GM19372 (cell line): ENCODE measurements around the gene IPO4.
"Not testable (repeated sequence)": the region's sequence is repeated elsewhere in the genome, so short reads cannot be mapped to it uniquely, and the experiment has no call there.

Source experiments
- ATAC-seq: cut with Tn5 transposase; IDR thresholded peaks from one replicate; pipeline ENCODE4 v1.9.1; 2021; ENCODE audit warnings: mild to moderate bottlenecking, low read depth, moderate library complexity; ENCODE audit not compliant: unreplicated experiment

IPO4 gene

DNA sequence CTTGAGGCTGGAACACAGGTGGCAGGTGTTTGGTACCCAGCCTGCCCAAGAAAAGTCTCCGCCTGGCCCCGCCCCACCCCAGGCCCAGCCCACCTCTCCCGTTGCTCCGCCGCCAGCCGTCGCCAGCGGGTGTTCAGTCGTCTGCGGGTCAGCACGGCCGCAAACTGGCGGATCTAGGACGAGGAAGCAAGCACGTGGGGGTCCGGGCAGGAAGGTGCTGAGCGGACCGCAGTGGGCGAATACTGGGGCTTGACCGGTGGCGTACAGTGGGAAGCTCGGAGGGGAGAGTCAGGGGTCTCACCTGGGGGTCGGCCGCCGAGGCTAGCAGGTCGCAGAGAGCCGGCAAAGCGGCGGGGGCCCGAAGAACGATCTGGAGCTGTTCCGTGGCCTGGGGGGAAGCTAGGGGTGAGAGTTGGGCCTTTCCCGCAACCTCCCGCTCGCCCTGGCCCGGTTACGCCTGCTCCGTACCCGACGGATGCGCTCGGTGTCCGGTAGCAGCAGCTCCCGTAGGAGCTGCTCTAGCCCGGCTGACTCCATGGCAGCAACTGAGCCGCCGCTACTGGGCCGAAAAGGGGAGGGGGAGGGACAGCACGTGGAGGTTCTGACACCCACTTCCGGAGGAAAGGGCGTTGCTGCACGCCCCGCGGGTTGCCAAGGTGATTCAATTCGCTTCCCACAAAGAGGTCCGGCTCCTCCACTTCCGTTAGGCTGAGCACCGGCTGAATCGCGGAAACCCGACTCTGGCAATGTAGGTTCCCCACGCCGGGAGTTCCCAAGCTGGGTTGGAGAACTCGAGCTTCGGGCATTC lies at the start of gene IPO4:
Gene IPO4, minus strand, starts transcription at position 566 of the 808 bp plus-strand sequence. Its CDS starts 29 bp downstream, at position 537.
- ATAC-seq = peak; percentile 97

DNA sequence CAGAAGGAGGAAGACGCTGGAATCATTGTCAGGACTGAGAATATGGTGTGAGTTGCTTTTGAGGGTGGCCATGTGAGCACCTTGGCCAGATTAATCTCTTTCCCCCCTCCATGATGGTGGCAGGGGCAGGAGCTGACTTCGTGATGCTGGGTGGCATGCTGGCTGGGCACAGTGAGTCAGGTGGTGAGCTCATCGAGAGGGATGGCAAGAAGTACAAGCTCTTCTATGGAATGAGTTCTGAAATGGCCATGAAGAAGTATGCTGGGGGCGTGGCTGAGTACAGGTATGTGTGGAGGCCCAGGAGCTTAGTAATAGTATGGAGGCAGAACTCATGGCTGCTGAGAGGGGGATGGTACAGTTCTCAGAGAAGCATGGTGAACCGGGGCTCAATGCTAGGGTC lies 49.5 kb upstream of the IPO4 start:
- no peak for ATAC-seq

GRCh38 chr14:24237463-24237955 lies 48.9 kb upstream of the IPO4 start:
- ATAC-seq = no peak

- no peak for ATAC-seq
These were observed 48.3 kb upstream of the IPO4 start for GRCh38 chr14:24236689-24237462.

DNA sequence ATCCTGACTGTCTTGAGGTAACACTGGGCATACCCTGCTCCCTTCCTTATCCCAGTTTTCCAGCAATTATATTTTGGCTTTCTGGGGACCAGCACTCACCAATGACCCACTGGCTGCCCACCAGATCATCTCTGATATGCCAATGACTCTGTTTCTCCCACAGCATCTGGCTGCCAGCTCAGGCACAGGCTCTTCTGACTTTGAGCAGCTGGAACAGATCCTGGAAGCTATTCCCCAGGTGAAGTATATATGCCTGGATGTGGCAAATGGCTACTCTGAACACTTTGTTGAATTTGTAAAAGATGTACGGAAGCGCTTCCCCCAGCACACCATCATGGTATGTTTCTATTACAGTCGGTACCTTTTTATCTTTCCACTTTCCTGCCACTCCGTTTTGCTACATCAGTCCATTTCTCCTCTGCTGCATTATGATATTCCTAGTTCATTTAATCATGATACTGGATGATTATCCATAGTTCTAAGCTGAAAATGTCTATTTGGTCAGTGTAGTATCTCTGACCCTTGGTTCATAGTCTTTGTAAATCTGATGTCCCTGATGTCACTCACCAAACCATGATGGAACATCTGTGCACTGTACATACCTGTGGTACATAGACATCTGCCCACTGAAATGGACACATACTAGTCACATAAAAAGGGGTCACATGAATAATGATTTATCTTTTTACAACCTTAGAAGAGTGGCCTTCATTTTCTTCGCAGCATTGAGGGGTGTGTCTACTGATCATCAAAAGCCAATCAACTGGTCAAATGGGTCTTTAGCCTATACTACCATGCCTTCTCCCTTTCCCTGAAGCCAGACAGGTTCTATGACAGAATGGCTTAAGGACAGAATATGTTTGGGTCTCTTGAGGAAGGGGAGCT lies 47.4 kb upstream of the IPO4 start:
- no peak for ATAC-seq

DNA sequence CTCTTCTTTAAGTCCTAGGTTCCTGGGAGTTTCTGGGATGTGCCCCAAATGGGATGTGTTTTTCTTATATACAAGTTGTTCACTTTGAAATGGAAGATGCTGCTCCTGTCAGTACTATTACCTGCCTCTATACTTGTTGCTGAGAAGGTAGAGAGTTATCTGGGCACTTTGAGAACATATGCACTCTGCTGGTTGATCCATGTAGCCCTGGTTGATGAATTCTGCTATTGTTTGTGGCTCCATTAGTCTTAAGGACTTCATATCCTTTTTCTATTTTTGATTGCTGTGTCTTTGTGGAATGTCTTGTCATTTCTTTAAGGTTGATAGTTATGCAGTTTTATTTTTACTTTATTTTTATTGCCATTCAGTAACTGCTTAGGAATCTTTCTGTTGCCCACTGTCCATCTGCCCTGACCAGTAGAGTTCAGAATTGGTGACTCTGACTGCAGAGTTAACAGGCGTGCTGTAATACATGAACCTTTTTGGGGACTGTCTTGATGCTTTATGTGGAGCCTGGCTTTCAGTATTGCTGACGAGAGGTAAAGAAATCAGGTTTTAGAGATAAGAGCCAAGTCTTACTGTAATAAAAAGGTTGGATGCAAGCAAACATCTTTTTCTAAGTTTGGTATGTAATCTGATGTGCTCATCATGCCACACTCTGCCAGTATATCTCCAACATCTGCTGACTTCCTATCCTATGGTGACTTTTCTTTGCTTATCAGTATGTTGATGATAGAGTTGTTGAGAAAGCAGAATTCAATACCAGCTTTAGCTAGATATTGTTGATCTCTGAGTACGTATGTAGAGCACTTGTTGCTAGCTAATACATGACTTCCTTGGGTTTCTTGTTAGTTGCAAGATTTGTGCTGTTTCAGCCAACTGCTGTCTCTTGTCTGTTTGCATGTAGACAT lies 45.7 kb upstream of the IPO4 start:
- ATAC-seq = no peak

- no peak for ATAC-seq
These were observed 44.9 kb upstream of the IPO4 start for GRCh38 chr14:24233538-24233866.

DNA sequence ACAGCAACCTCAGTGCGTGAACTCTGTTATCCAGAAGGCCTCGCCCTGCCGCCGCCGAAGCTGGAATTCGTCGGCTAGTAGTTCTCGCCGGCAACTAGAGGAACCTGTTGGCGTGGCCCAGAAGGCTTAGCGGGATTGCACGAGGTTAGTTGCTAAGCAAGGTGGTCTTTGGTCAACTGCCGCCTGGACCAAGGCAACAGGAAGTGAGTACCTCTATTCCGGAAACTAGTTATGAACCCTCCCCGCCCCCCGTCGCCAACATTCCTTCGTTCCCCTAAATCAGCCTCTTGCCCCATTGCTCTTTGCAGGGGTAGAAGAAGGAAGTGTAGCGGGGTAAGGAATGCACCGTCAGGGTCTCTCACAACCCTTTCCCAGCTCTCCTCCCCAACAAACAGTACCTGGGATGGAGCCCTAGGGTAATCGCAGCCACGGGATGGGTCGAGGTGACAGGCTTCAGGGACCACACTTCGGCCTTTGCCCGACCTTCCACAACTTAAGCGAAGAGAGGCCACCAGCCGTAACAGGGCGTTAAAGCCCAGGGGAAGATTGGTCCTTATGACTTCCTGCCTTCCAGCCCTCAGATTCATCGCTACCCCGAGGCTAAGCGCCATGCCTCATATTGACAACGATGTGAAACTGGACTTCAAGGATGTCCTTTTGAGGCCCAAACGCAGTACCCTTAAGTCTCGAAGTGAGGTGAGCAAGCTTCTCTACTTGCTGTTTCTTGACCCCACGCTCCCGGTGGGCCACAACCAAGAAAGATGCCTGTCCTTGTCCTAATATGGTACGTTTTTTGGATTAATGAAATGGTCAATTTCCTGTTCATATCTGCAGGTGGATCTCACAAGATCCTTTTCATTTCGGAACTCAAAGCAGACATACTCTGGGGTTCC lies 44.3 kb upstream of the IPO4 start, which contains the start of gene GMPR2:
Gene GMPR2, plus strand, starts transcription at position 285 of the 893 bp plus-strand sequence. Its CDS starts 325 bp downstream, at position 610.
- ATAC-seq = peak; percentile 56

GRCh38 chr14:24232121-24232644 lies 43.6 kb upstream of the IPO4 start, which contains the start of gene NEDD8:
Gene NEDD8 (minus strand): TSS chr14:24232367. CDS start chr14:24232267, 100 bp downstream.
- peak; percentile 71 for ATAC-seq

GRCh38 chr14:24231263-24232120 lies 42.9 kb upstream of the IPO4 start:
- ATAC-seq = no peak

DNA sequence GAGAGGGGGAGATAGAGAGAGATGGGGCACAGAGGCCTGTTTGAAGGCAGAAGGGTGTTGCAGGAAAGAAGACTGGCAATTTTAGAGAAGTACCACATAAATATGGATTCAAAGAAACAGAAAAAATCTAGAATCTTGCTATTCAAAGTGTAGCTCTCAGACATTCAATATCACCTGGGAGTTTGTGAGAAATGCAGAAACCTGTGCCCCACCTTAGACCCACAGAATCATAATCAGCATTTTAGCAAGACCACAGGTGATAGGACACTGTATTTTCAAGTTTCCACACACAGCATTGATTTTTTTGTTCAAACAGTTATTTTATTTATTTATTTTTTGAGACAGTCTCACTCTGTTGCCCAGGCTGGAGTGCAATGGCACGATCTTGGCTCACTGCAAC lies 40.3 kb upstream of the IPO4 start:
- ATAC-seq = no peak

DNA sequence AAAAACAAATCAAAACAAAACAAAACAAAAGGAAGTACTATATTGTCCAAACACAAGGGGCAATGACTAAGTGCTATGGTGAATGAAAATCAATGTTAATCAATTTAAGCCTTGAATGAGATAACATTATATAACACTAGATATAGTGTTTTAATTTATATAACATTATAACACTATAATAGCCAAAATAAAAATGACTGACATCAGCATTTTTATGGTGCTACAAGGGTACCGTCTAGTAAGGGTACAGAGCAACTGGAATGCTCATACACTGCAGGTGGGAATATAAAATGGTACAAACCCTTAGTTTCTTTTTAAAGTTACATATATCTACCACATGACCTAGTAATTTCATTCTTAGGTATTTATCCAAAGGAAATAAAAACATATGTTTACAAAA lies 37.9 kb upstream of the IPO4 start:
- ATAC-seq = no peak

DNA sequence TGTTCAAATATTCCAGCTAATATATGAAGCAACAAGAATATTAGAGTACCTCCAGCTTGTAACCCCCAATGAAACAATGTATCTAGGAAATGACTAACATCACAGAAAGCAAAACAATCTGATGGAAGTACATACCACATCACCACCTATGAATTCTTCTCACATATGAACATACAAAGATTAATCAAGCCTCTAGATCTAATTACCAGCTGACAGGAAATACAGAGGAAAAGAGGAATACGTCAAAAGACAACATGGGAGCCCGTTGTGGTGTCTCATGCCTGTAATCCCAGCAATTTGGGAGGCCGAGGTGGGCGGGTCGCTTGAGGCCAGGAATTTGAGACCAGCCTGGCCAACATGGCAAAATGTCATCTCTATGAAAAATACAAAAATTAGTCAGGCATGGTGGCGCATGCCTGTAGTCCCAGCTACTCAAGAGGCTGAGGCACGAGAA lies 36.0 kb upstream of the IPO4 start:
- ATAC-seq = no peak

DNA sequence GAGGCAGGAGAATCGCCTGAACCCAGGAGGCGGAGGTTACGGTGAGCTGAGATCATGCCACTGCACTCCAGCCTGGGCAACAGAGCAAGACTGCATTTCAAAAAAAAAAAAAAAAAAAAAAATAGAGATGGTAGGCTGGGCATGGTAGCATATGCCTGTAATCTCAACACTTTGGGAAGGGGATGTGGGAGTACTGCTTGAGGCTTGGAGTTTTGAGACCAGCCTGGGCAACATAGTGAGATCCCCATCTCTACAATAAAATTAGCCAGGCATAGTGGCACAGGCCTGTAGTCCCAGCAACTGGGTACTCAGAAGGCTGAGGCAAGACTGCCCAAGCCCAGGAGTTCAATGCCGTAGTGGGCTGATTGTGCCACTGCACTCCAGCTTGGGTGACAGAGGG lies 34.4 kb upstream of the IPO4 start:
- ATAC-seq = not testable (repeated sequence)

- ATAC-seq = no peak
These were observed 30.9 kb upstream of the IPO4 start for GRCh38 chr14:24219521-24219920.

- ATAC-seq = no peak
These were observed 30.5 kb upstream of the IPO4 start for GRCh38 chr14:24219080-24219479.

- not testable (repeated sequence) for ATAC-seq
These were observed 28.3 kb upstream of the IPO4 start for GRCh38 chr14:24216876-24217275.
